ENCODE data around the gene PRRC1.

- TF ChIP-seq TEAD4 (CRISPR knock-in tag; IDR thresholded peaks at IDR 0.05) (no peak), ZBTB43 (CRISPR knock-in tag; IDR thresholded peaks at IDR 0.05) (no peak), NFYB (CRISPR knock-in tag; conservative IDR thresholded peaks at IDR 0.05; ENCODE audit: low read depth) (no peak), CTCF (IDR thresholded peaks at IDR 0.05) (no peak), ZNF121 (CRISPR knock-in tag; IDR thresholded peaks at IDR 0.05) (no peak), NR3C1 (CRISPR knock-in tag; conservative IDR thresholded peaks at IDR 0.05; ENCODE audit: low read depth) (no peak), NFE2L1 (CRISPR knock-in tag; IDR thresholded peaks at IDR 0.05) (no peak), OVOL2 (CRISPR knock-in tag; IDR thresholded peaks at IDR 0.05; ENCODE audit: borderline replicate concordance) (no peak), FOXP1 (CRISPR knock-in tag; IDR thresholded peaks at IDR 0.05; ENCODE audit: borderline replicate concordance) (no peak), MAX (CRISPR knock-in tag; IDR thresholded peaks at IDR 0.05) (no peak), ZNF416 (CRISPR knock-in tag; IDR thresholded peaks at IDR 0.05) (no peak)
These were observed 40.8 kb downstream of the PRRC1 start for GRCh38 chr5:127558273-127558672.
